Activated naive CD4-positive, alpha-beta T cell treated with anti-CD3 and anti-CD28 coated beads, Interleukin-2, amount 50 U/mL, for 24 hours (primary cell): ENCODE measurements around the gene HNRNPK.

Source experiments
- H3K27ac Mint-ChIP-seq: one replicate; pipeline ENCODE4 v1.8.0; 2021; ENCODE audit warnings: mild to moderate bottlenecking, mixed read lengths
- H3K27me3 Mint-ChIP-seq: one replicate; pipeline ENCODE4 v1.8.0; 2021; ENCODE audit warnings: mixed read lengths
- H3K36me3 Mint-ChIP-seq: one replicate; pipeline ENCODE4 v1.8.0; 2021; ENCODE audit warnings: mixed read lengths
- H3K4me1 Mint-ChIP-seq: one replicate; pipeline ENCODE4 v1.8.0; 2021; ENCODE audit warnings: mixed read lengths
- H3K4me3 Mint-ChIP-seq: one replicate; pipeline ENCODE4 v1.8.0; 2021; ENCODE audit warnings: mild to moderate bottlenecking, mixed read lengths
- H3K9me3 Mint-ChIP-seq: one replicate; pipeline ENCODE4 v1.8.0; 2021; ENCODE audit warnings: mixed read lengths

The HNRNPK gene

GRCh38 chr9:83986195-83986594, 6.2 kb upstream of the HNRNPK start:
- no peaks in the 10 kb centered on the region for H3K27me3 Mint-ChIP-seq
- H3K4me1 Mint-ChIP-seq = peaks cover 25% of the 10 kb centered on the region
- H3K4me3 Mint-ChIP-seq = no peak overlapping the region
- H3K36me3 Mint-ChIP-seq = peaks cover 12% of the 10 kb centered on the region
- no peak overlapping the region for H3K27ac Mint-ChIP-seq
- no peaks in the 10 kb centered on the region for H3K9me3 Mint-ChIP-seq

DNA sequence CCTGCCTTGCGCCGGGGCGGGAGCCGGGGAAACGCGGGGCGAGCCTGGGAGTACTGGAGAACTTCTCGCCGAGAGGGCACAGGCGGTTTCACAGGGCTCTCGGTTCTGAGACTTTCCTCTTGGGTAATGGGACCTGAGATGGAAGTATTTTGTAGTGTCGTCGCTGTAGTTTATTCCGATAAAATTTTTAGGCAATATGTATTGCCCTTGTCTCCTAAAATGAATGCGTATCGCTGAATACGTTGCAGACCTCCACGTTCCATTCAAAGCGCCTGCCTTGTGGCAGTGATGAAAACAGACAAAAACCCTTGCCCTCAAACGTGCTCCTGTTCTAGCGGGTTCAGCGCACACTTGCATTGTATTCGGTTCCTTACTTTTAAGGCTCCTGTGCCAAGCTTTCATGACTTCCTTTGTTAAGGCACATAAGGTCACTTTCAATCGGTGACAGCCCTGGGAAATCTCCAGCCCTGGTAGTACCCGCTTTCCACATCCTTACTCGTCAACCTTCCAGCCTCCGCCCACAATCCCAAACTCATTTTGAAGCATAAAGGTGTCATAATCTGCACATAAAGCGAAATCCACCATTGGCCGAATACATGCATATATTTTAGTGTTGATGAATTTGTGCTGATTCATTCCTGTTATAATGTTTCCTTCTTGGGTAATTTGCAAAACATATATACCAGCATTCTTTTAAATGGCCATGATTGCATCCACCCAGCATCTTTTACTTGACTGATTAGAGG, 1.3 kb upstream of the HNRNPK start:
- Mint-ChIP-seq H3K4me3 (peak overlapping the region; percentile 95), H3K36me3 (peaks cover 15% of the 10 kb centered on the region), H3K27ac (peak overlapping the region; percentile 97), H3K9me3 (no peaks in the 10 kb centered on the region), H3K27me3 (no peaks in the 10 kb centered on the region), H3K4me1 (peaks cover 29% of the 10 kb centered on the region)

- Mint-ChIP-seq H3K36me3 (peaks cover 22% of the 10 kb centered on the region), H3K27me3 (no peaks in the 10 kb centered on the region), H3K9me3 (no peaks in the 10 kb centered on the region), H3K4me3 (peak within 1 kb of the TSS; percentile 95), H3K27ac (peak within 1 kb of the TSS; percentile 100), H3K4me1 (peaks cover 37% of the 10 kb centered on the region)
These were observed 545 bp upstream of the HNRNPK start, which contains the start of gene RMI1 for GRCh38 chr9:83980395-83981125. Gene RMI1 (plus strand): TSS chr9:83980805. CDS start chr9:84000987, 20,182 bp downstream.

GRCh38 chr9:83978992-83979811, 813 bp downstream of the HNRNPK start:
- peaks cover 34% of the 10 kb centered on the region for H3K36me3 Mint-ChIP-seq

GRCh38 chr9:83977196-83977595, 2.8 kb downstream of the HNRNPK start:
- peak overlapping the region; percentile 95 for H3K4me3 Mint-ChIP-seq
- peak overlapping the region; percentile 100 for H3K27ac Mint-ChIP-seq
- H3K4me1 Mint-ChIP-seq = peaks cover 56% of the 10 kb centered on the region
- H3K27me3 Mint-ChIP-seq = no peaks in the 10 kb centered on the region
- H3K36me3 Mint-ChIP-seq = peaks cover 36% of the 10 kb centered on the region
- no peaks in the 10 kb centered on the region for H3K9me3 Mint-ChIP-seq

More at GRCh38 chr9:83978992-83979811, 813 bp downstream of the HNRNPK start:
- peak overlapping the region; percentile 100 for H3K27ac Mint-ChIP-seq
- peaks cover 50% of the 10 kb centered on the region for H3K4me1 Mint-ChIP-seq
- no peaks in the 10 kb centered on the region for H3K27me3 Mint-ChIP-seq
- H3K4me3 Mint-ChIP-seq = peak overlapping the region; percentile 95
- no peaks in the 10 kb centered on the region for H3K9me3 Mint-ChIP-seq

DNA sequence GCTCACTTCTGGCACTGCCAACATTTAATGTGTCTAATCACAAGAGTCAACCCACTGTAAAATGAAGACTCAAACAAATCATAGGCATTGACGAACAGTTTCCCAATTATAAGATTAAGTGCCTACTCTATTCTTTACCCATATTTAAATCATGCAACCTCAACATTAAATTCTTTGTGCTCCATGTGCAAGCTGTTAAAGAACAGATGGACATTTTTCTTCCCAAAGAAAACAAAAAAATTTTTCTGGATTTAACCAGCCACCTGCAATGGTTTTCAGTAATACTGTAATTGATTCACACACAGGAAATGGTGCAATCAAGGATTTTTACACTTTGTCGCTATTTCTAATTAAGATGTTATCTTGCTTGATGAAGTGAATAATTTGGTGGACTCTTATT, 3.6 kb downstream of the HNRNPK start:
- Mint-ChIP-seq H3K27me3 (no peaks in the 10 kb centered on the region), H3K36me3 (peaks cover 38% of the 10 kb centered on the region), H3K27ac (peak overlapping the region; percentile 72), H3K4me3 (peak overlapping the region; percentile 95), H3K9me3 (no peaks in the 10 kb centered on the region), H3K4me1 (peaks cover 59% of the 10 kb centered on the region)

DNA sequence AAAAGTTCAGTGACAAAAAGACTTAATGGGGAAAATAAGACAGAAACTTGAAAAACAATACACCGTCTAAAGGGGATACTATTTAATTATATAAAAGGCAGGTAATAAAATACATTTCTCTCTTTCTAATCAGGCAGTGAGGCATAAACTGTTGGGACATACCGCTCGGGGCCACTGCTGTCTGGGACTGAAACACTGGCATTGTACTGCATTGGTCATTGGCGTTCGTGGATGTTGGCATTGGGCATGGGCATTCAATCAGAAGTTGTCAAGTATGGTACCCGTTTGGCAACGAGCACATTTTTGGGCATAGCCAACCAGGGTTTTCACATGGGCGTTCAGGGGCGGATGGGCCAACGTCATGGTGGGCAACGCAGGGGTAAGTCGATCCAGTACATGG, 4.7 kb downstream of the HNRNPK start:
- Mint-ChIP-seq H3K9me3 (no peaks in the 10 kb centered on the region), H3K4me1 (peaks cover 68% of the 10 kb centered on the region), H3K27me3 (no peaks in the 10 kb centered on the region), H3K27ac (peak overlapping the region; percentile 73), H3K4me3 (peak overlapping the region; percentile 95), H3K36me3 (peaks cover 45% of the 10 kb centered on the region)

DNA sequence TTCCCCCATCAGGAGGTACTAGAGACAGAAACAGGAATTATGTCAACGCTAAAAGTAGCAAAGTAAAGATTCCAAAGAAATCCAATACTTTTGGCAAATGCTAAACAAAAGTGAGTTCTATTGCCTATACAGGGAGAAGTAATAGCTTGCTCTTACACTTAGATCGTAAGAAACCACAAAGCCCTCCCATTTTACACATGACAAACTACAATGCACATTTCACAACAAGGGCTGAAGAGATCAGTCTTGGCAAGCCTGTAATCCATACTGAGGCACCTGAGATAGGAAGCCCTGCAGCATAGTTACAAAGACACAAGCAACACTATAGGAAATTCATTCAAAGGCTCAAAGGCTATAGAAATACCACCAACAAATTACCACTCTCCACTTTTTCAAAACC, 7.7 kb downstream of the HNRNPK start:
- no peaks in the 10 kb centered on the region for H3K9me3 Mint-ChIP-seq
- peak overlapping the region; percentile 19 for H3K4me3 Mint-ChIP-seq
- H3K36me3 Mint-ChIP-seq = peaks cover 40% of the 10 kb centered on the region
- no peaks in the 10 kb centered on the region for H3K27me3 Mint-ChIP-seq
- no peak overlapping the region for H3K27ac Mint-ChIP-seq
- H3K4me1 Mint-ChIP-seq = peaks cover 78% of the 10 kb centered on the region

- peak overlapping the region; percentile 30 for H3K27ac Mint-ChIP-seq
- H3K36me3 Mint-ChIP-seq = peaks cover 44% of the 10 kb centered on the region
- H3K4me3 Mint-ChIP-seq = no peak overlapping the region
- no peaks in the 10 kb centered on the region for H3K9me3 Mint-ChIP-seq
- H3K27me3 Mint-ChIP-seq = no peaks in the 10 kb centered on the region
- peaks cover 74% of the 10 kb centered on the region for H3K4me1 Mint-ChIP-seq
These were observed 8.5 kb downstream of the HNRNPK start for GRCh38 chr9:83971485-83971884.

- no peak overlapping the region for H3K4me3 Mint-ChIP-seq
- H3K4me1 Mint-ChIP-seq = peaks cover 63% of the 10 kb centered on the region
- no peaks in the 10 kb centered on the region for H3K9me3 Mint-ChIP-seq
- no peaks in the 10 kb centered on the region for H3K27me3 Mint-ChIP-seq
- peak overlapping the region; percentile 41 for H3K27ac Mint-ChIP-seq
- H3K36me3 Mint-ChIP-seq = peaks cover 31% of the 10 kb centered on the region
These were observed 10.4 kb downstream of the HNRNPK start for GRCh38 chr9:83969602-83970001.

- peaks cover 25% of the 10 kb centered on the region for H3K36me3 Mint-ChIP-seq
These were observed 12.9 kb downstream of the HNRNPK start for GRCh38 chr9:83967073-83967472.

GRCh38 chr9:83966209-83966582, 13.8 kb downstream of the HNRNPK start:
- Mint-ChIP-seq H3K36me3 (peaks cover 22% of the 10 kb centered on the region), H3K9me3 (no peaks in the 10 kb centered on the region), H3K27me3 (no peaks in the 10 kb centered on the region), H3K4me1 (peaks cover 36% of the 10 kb centered on the region), H3K4me3 (no peak overlapping the region), H3K27ac (peak overlapping the region; percentile 66)

More at GRCh38 chr9:83967073-83967472, 12.9 kb downstream of the HNRNPK start:
- Mint-ChIP-seq H3K27ac (peak overlapping the region; percentile 92), H3K4me1 (peaks cover 45% of the 10 kb centered on the region), H3K27me3 (no peaks in the 10 kb centered on the region), H3K9me3 (no peaks in the 10 kb centered on the region), H3K4me3 (no peak overlapping the region)

- peaks cover 30% of the 10 kb centered on the region for H3K4me1 Mint-ChIP-seq
- peak overlapping the region; percentile 68 for H3K27ac Mint-ChIP-seq
- no peaks in the 10 kb centered on the region for H3K9me3 Mint-ChIP-seq
- H3K4me3 Mint-ChIP-seq = no peak overlapping the region
- H3K27me3 Mint-ChIP-seq = no peaks in the 10 kb centered on the region
- H3K36me3 Mint-ChIP-seq = peaks cover 18% of the 10 kb centered on the region
These were observed 14.4 kb downstream of the HNRNPK start for GRCh38 chr9:83965350-83966208.

GRCh38 chr9:83964973-83965349, 15.1 kb downstream of the HNRNPK start:
- Mint-ChIP-seq H3K4me1 (peaks cover 26% of the 10 kb centered on the region), H3K4me3 (no peak overlapping the region), H3K27ac (peak overlapping the region; percentile 68), H3K27me3 (no peaks in the 10 kb centered on the region), H3K9me3 (no peaks in the 10 kb centered on the region), H3K36me3 (peaks cover 13% of the 10 kb centered on the region)

DNA sequence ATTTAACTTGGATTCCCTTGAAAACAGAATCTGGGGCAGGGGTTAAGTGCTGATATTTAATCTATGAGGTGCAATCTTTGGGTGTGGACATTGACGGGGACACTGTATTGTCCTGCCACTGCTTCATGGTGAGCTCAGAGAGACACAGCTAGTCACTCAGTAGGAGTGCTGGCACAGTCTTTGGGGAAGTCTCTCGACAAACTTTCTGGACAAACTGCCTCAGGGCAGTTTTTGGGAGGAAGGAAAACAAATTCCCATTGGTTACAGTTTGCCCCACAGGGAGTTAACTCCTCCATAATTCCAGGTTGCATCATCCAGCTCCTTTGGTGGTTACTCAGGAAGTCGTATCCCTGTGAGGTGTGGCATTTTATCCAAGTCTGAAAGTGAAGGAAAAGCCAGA, 17.9 kb downstream of the HNRNPK start:
- Mint-ChIP-seq H3K9me3 (no peaks in the 10 kb centered on the region), H3K4me3 (no peak overlapping the region), H3K36me3 (peaks cover 6% of the 10 kb centered on the region), H3K27ac (no peak overlapping the region), H3K4me1 (peaks cover 11% of the 10 kb centered on the region), H3K27me3 (no peaks in the 10 kb centered on the region)
